Activated naive CD4-positive, alpha-beta T cell treated with anti-CD3 and anti-CD28 coated beads for 36 hours (primary cell): ENCODE results near the gene EGFR. TPM values are rescaled to one million over a fixed set of nuclear protein-coding genes. Genes with fewer than 3 reads are reported as not detected.

Experiments used
- CTCF ChIA-PET: fragments of 350-600 bp; sonication (Branson Sonifier 250); formaldehyde crosslinking; loops from one replicate; lab custom pipeline; 2021; ENCODE audit warnings: antibody characterized with exemption; lab: Charles Lee
- DNase-seq: peaks from one replicate; pipeline ENCODE4 v3.0.0-alpha.2; 2020
- H3K27ac Mint-ChIP-seq: one replicate; pipeline ENCODE4 v1.8.0; 2021; ENCODE audit warnings: mild to moderate bottlenecking, mixed read lengths
- H3K27me3 Mint-ChIP-seq: one replicate; pipeline ENCODE4 v1.8.0; 2021; ENCODE audit warnings: low read depth, mixed read lengths
- H3K36me3 Mint-ChIP-seq: one replicate; pipeline ENCODE4 v1.8.0; 2021; ENCODE audit warnings: low read depth, mixed read lengths
- H3K4me1 Mint-ChIP-seq: one replicate; pipeline ENCODE4 v1.8.0; 2021; ENCODE audit warnings: low read depth, mixed read lengths
- H3K4me3 Mint-ChIP-seq: one replicate; pipeline ENCODE4 v1.8.0; 2021; ENCODE audit warnings: mild to moderate bottlenecking, moderate library complexity, mixed read lengths
- H3K9me3 Mint-ChIP-seq: one replicate; pipeline ENCODE4 v1.8.0; 2021; ENCODE audit warnings: mixed read lengths
- intact Hi-C: fragments of 100-400 bp; cut with micrococcal nuclease; formaldehyde crosslinking; loops from one replicate; pipeline ENCODE4 v1.15.1; 2023
- total RNA-seq, 2 experiments: library from RNA; stranded (reverse); gene quantifications; one replicate each; pipeline ENCODE4 v1.2.3, GENCODE V29; 2021

The EGFR gene
- total RNA-seq, 2 experiments from 2014 or later: not detected

DNA sequence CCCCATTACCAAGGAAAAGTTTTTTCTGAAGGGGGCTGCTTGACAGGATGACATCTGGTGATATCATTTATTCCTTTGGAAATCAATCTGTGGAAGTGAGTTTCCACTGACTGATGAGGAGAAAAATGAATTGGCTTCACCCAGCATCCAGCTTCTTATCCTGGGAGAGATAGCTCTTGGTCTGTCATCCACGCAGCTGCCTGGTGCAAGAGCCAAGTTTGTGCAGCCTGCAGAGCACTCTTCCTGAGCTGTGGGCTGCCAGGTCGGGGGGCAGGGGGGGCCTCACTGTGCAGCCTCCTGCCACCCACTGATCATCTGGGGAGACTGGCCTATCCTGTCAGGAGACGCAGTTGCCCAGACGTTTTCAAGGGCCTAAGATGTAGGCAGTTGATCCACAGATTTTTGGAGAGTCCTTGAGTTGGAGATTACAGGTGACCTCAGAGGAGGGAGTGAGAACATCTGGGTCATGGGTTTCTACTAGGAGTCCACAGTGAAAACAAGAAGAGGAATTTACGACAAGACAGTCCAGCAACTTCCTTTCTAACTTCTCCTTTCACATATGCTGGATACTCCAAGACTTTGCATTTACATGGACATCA is 75.4 kb downstream of the EGFR start:
- Mint-ChIP-seq H3K36me3 (no peaks in the 10 kb centered on the region), H3K4me3 (no peak overlapping the region), H3K27ac (no peak overlapping the region), H3K4me1 (no peaks in the 10 kb centered on the region), H3K9me3 (no peaks in the 10 kb centered on the region), H3K27me3 (peaks cover 7% of the 10 kb centered on the region)
- intact Hi-C loops: no loop called here
- no peak for DNase-seq
- CTCF ChIA-PET: interaction anchor here (0.7 kb wide), 1 partner anchor 12 kb away, joined by 4 read pairs; no protein-coding TSS in a partner anchor

DNA sequence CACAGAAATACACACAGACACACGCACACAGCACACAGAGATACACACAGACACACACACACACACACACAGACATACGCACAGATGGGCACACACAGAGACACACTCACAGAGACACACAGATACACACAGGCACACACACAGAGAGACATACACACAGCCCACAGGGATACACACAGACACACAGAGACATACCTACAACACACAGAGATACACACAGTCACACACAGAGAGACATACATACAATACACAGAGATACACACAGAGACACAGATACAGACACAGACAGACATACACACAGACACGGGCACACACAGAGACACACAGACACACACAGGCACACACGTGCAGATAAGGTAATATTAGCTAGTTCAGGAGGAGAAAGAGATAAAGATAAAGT is 76.9 kb downstream of the EGFR start:
- Mint-ChIP-seq H3K36me3 (no peaks in the 10 kb centered on the region), H3K9me3 (no peaks in the 10 kb centered on the region), H3K4me3 (no peak overlapping the region), H3K4me1 (no peaks in the 10 kb centered on the region), H3K27me3 (peaks cover 7% of the 10 kb centered on the region), H3K27ac (no peak overlapping the region)
- intact Hi-C loops: no loop called here
- CTCF ChIA-PET: no interaction called here
- no peak for DNase-seq

DNA sequence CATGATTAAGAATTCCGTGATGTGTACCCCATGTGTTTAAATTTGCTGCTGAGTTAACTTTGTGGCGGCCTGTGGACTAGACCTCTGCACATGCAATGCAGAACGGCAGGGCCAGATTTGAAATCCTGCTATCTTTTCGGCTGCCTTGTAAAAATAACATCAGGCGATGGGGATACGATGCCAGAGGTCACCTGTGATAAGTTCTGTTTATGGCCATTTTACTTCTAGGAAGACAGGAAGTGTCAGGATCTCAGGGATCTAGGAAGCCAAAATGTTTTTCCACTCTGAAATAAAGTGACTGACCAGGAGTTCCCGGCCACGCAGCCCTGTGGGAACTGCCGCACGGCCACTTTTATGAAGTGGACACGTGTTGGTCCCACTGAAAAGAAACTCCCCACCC is 77.5 kb downstream of the EGFR start:
- DNase-seq: no peak
- Mint-ChIP-seq H3K27ac (no peak overlapping the region), H3K4me3 (no peak overlapping the region), H3K4me1 (no peaks in the 10 kb centered on the region), H3K36me3 (no peaks in the 10 kb centered on the region), H3K27me3 (peaks cover 12% of the 10 kb centered on the region), H3K9me3 (no peaks in the 10 kb centered on the region)
- intact Hi-C loops: no loop called here
- CTCF ChIA-PET: no interaction called here

DNA sequence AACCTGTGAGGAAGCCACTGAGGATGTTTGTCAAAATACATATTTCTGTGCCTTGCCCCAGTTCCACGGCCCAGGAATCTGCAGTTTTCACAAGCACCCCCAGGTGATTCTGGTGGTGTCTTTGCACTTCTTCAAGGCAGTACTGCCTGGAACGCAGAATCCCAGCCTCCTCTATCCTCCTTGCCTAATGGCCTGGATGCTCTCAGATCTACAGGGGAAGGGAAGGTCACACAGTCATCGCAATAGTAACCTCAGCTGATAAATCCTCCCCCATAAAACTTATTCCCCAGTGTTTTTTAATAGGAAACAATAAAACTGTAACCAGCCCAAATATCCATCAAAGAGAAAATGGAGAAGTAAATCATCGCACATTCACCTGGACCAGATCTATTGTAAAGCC is 78.3 kb downstream of the EGFR start:
- no peak for DNase-seq
- H3K9me3 Mint-ChIP-seq: no peaks in the 10 kb centered on the region
- H3K4me3 Mint-ChIP-seq: no peak overlapping the region
- H3K36me3 Mint-ChIP-seq: no peaks in the 10 kb centered on the region
- H3K27ac Mint-ChIP-seq: no peak overlapping the region
- H3K27me3 Mint-ChIP-seq: peaks cover 18% of the 10 kb centered on the region
- intact Hi-C loops: no loop called here
- H3K4me1 Mint-ChIP-seq: no peaks in the 10 kb centered on the region
- CTCF ChIA-PET: no interaction called here

DNA sequence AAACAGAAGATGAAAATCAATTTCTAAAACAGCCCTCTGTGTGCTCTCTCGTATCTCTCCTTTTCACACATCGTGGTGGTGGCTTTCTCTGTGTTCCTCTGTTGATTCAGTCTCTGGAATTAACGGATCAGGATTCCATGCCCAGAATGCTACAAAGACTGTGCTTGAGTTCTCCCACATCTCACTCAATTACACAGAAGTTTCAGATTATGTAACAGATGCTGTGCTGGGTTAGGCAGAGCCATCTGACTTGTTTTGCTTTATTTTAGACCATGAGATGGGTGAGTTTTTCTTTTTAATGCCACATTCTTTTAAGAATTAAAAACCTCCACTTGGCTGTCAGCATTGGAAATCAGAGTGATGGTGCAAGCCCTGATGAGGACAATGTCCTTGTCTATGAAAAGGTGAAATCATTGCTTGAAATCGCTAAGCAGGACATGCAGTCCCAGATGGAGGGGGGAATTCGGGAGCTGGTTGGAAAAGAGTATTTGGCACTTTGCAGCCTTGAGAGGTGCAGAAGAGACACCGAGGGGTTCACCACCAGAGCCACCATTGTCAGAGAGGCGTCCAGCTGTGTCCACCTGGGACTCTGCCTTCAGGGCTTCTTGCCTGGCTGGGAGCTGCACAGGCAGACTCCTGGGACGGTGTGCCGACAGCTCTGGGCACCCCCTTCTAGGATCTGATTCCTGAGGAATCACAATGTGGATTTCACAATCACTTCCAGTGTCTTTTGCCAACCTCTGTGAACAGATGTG is 80.4 kb downstream of the EGFR start:
- H3K9me3 Mint-ChIP-seq: no peaks in the 10 kb centered on the region
- no peaks in the 10 kb centered on the region for H3K36me3 Mint-ChIP-seq
- intact Hi-C loops: no loop called here
- H3K4me1 Mint-ChIP-seq: no peaks in the 10 kb centered on the region
- H3K27me3 Mint-ChIP-seq: peaks cover 24% of the 10 kb centered on the region
- CTCF ChIA-PET: no interaction called here
- DNase-seq: no peak
- H3K4me3 Mint-ChIP-seq: no peak overlapping the region
- no peak overlapping the region for H3K27ac Mint-ChIP-seq

DNA sequence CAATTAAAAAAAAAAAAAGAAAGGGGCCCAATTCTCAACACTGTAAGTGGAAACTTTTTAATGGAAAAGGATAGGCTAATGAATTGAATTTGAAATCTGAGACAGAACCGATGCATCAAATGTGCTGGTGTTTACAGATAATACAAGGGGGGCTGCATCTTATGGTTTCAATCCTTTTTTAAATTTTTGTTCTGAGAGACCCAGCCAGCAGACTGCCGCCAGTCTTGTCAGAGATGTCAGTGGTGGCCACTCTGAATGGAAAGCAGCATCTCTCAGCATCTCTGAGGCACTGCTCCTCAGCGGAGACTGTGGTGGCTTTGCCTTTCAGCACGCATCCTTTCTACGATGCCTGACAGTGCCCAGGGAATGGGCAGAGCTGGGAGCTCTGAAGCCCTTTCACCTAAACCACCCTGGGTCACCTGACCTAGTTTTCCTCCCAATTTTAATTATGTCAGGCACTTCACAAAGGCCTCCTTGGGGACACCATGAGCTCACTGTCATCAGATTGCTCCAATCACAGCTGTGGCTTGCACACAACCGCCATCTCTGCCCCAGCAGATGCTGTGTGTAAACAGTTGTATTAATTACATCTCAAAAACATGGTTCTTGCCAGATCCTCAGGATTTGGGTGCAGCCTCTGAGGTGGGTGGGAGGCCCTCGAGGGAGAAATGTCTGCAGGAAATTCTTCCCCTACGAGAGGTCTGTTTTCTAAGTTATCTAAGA is 81.2 kb downstream of the EGFR start:
- Mint-ChIP-seq H3K4me1 (peaks cover 2% of the 10 kb centered on the region), H3K27me3 (peaks cover 29% of the 10 kb centered on the region), H3K4me3 (no peak overlapping the region), H3K27ac (no peak overlapping the region), H3K9me3 (no peaks in the 10 kb centered on the region), H3K36me3 (no peaks in the 10 kb centered on the region)
- CTCF ChIA-PET: no interaction called here
- DNase-seq: no peak
- intact Hi-C loops: no loop called here

DNA sequence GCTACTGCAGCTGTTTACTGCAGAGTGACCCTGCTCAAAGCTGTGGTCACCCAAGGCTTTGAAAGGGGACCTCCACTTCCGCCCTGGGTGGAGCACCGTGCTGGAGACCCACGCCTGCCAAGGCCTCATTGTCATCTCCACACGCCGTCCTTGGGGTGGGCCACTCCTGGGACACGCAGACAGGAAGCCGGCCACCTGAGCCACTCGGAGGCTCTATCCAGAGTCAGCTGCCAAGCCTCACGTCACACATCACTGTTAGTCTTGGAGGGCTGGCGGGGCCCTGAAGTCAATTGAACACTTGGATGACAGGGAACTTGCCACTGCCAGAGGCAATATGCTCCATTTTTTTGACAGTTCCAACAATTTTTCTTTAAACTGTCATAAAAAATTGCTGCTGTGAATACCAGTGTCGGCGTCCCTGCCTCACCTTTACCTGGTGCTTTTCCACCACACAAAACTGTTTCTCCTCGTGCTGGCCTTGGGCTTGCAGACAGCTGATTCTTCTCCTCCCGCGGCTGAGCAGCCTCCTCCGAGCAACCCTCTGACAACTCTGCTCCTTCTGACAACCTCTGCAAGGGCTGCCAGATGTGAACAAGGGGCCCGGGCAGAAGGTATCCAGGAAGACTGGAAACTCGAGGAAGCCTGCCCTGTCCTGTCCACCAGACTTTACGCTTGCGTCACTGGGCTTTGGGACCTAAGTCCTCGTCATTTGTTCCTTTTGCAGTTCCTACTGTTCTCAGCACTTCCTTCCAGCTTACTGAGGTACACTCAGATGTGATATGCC is 81.9 kb downstream of the EGFR start:
- intact Hi-C loops: no loop called here
- no peak overlapping the region for H3K27ac Mint-ChIP-seq
- H3K4me1 Mint-ChIP-seq: peaks cover 5% of the 10 kb centered on the region
- H3K27me3 Mint-ChIP-seq: peaks cover 32% of the 10 kb centered on the region
- DNase-seq: no peak
- H3K36me3 Mint-ChIP-seq: no peaks in the 10 kb centered on the region
- no peaks in the 10 kb centered on the region for H3K9me3 Mint-ChIP-seq
- H3K4me3 Mint-ChIP-seq: no peak overlapping the region
- CTCF ChIA-PET: no interaction called here

DNA sequence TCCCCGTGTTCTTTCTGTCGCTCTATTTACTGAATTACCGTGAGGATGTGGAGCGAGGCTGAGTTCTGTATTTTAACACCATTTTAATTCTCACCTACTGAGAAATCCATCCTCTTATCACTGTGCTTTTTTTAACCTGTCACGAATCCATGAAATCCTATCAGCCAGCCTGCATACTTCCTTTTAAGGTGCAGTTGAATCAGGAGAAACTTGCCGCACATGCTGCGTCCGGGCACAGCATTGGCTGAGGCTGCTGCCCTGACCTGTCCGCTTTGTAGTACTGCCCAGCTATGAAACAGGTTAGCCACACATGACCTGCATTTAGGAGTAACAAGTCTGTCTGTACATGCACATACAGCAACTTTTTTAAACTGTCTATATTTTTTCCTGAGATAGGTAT is 82.5 kb downstream of the EGFR start:
- no peak overlapping the region for H3K27ac Mint-ChIP-seq
- CTCF ChIA-PET: no interaction called here
- peaks cover 35% of the 10 kb centered on the region for H3K27me3 Mint-ChIP-seq
- no peak overlapping the region for H3K4me3 Mint-ChIP-seq
- H3K4me1 Mint-ChIP-seq: peaks cover 5% of the 10 kb centered on the region
- intact Hi-C loops: no loop called here
- no peaks in the 10 kb centered on the region for H3K36me3 Mint-ChIP-seq
- DNase-seq: no peak
- no peaks in the 10 kb centered on the region for H3K9me3 Mint-ChIP-seq

DNA sequence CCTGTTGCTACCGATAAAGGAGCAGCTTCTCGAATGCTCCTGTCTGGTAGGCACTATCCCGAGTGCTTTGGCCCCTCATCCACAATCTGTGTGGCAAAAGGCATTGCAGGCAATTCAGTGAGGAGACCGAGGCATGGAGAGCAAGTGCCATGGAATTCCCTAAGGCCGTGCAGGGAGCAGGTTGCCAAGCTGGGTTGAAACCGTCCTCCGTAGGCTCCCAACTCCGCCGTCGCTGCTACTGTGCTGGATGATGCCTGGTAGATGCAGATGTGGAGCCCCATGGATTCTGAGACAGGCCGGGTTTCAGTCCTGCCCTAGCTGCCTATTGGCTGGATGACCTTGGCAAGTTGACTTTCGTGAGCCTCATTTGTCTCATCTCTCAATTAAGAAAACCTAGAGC is 85.3 kb downstream of the EGFR start:
- H3K27me3 Mint-ChIP-seq: peaks cover 53% of the 10 kb centered on the region
- DNase-seq: no peak

DNA sequence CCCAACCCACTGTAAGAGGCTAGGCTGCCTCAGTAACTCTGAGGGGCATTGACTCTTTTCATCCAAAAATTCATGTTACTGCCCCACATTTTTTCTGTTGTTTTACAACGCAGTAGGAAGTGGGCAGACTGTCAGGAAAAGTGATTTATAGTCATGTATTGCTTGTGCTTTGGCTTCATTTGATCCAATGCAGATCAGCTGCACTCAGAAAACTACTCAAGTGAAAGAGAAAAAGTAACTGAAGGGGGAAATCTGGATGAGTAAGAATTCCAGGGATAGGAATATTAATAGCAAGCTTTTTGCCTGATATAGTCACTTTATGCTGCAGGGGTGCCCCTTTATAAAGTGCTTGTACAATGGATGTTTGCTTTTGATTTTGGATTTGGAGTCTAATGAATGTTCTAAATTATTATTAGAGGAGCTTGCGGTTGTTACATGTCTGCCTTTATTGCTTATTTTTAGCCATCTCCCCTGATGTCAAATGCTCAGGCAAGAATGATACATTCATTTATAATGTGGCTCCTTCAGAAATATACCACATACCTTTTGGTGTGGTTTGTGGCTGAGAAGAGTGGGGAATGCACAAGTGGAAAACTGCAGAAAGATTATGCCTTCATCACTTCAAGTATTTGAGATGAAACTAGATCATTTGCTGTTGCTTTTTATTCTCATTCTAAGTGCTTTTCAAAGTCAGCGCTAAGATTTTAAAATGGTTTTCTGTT is 86.1 kb downstream of the EGFR start:
- Mint-ChIP-seq H3K27me3 (peaks cover 59% of the 10 kb centered on the region), H3K9me3 (no peaks in the 10 kb centered on the region), H3K27ac (no peak overlapping the region), H3K36me3 (no peaks in the 10 kb centered on the region), H3K4me3 (no peak overlapping the region), H3K4me1 (peaks cover 5% of the 10 kb centered on the region)
- CTCF ChIA-PET: no interaction called here
- intact Hi-C loops: loop anchor here (1.0 kb wide), 1 partner anchor 32 kb away; no protein-coding TSS in a partner anchor
- no peak for DNase-seq

More for the DNA sequence above, 85.3 kb downstream of the EGFR start:
- intact Hi-C loops: no loop called here
- Mint-ChIP-seq H3K9me3 (no peaks in the 10 kb centered on the region), H3K4me1 (peaks cover 5% of the 10 kb centered on the region), H3K4me3 (no peak overlapping the region), H3K27ac (no peak overlapping the region), H3K36me3 (no peaks in the 10 kb centered on the region)
- CTCF ChIA-PET: no interaction called here

DNA sequence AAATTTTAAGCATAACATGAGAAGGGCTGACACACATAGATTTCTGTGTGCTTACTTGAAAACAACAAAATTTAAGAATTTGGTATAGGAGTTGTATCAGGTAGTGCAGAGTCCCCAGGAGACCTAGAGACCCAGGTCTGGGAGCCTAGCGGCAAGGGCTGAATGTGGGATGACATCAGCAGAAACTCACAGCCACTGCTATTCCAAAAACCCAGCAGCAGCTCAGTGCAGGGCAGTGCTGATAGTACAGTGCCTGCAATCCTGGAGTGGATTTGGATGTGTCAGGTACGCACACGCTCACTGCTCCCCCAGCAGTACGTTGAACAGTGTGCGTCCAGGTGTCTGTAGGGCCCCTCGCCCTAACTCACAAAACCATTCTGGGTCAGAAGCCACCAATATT is 87.1 kb downstream of the EGFR start:
- Mint-ChIP-seq H3K9me3 (no peaks in the 10 kb centered on the region), H3K27ac (no peak overlapping the region), H3K4me1 (peaks cover 5% of the 10 kb centered on the region), H3K36me3 (no peaks in the 10 kb centered on the region), H3K4me3 (no peak overlapping the region), H3K27me3 (peaks cover 62% of the 10 kb centered on the region)
- DNase-seq: no peak
- CTCF ChIA-PET: no interaction called here
- intact Hi-C loops: loop anchor here (1.0 kb wide), 1 partner anchor 33 kb away; no protein-coding TSS in a partner anchor

DNA sequence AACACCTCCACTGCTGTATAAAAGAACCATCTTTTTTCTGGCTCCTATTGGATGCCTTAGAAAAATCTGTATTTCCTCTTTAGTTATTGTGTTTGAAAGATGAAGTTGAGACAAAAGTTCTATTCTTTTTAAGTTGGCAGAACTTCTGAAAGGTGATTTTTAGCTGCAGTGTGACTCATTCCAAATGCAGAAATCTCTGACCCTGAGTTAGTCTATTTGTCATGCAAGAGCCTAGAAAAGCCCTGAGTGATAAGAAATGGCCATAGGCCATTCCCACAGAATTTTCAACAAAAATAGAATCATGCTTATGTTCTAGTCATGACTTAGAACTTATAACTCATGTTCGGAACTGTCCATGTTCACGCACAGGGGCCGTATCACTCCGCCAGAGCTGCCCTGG is 89.1 kb downstream of the EGFR start:
- Mint-ChIP-seq H3K4me1 (peaks cover 5% of the 10 kb centered on the region), H3K36me3 (no peaks in the 10 kb centered on the region), H3K27me3 (peaks cover 52% of the 10 kb centered on the region), H3K4me3 (no peak overlapping the region), H3K27ac (no peak overlapping the region), H3K9me3 (no peaks in the 10 kb centered on the region)
- CTCF ChIA-PET: no interaction called here
- intact Hi-C loops: no loop called here
- no peak for DNase-seq
